Prostate gland (tissue), 2 donors: ENCODE results near the gene WBP2NL.

ENCODE experiments used
- CTCF ChIP-seq, 4 experiments: fragments of 200-600 bp in 2 of 4; fragments of 450-650 bp in 2 of 4; sonication (generic) in 2 of 4; IDR thresholded peaks; 1 replicate in 3 of 4; 2 replicates in 1 of 4; pipeline ENCODE4 v1.5.1; 2016 to 2019; ENCODE audit warnings: antibody characterized with exemption in 4 of 4, mild to moderate bottlenecking in 2 of 4, moderate library complexity in 2 of 4
- POLR2AphosphoS5 ChIP-seq: sonication (generic); formaldehyde crosslinking; IDR thresholded peaks from one replicate; pipeline ENCODE4 v1.6.1; 2017; ENCODE audit warnings: antibody characterized with exemption

DNA sequence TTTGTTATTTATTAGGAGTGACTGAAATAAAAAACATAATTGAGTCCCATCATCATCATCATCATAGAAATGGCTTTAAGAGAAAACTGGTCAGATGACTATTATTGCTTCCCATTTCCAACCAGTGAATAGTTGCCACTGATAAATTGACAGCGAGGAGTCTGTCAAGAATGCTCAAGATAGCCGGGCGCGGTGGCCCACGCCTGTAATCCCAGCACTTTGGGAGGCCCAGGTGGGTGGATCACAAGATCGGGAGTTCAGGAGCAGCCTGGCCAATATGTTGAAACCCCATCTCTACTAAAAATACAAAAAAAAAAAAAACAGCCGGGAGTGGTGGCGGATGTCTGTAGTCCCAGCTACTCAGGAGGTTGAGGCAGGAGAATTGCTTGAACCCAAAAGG lies 1.9 kb downstream of the WBP2NL start:
- TF ChIP-seq CTCF (IDR thresholded peaks at IDR 0.05) (no peak), POLR2AphosphoS5 (no peak)
